T-helper 1 cell treated with Interleukin-12 subunit alpha and Interleukin-12 subunit beta and Interleukin-4 antibody, amounts not matched to agents 30 ng/mL and 1 ng/mL, for 36 hours (primary cell): ENCODE results near the gene DRD1. TPM values are rescaled to one million over a fixed set of nuclear protein-coding genes. Genes with fewer than 3 reads are reported as not detected.
"Not testable (repeated sequence)": the region's sequence is repeated elsewhere in the genome, so short reads cannot be mapped to it uniquely, and the experiment has no call there.

ENCODE experiments used
- intact Hi-C: fragments of 100-400 bp; cut with micrococcal nuclease; formaldehyde crosslinking; loops from one replicate; pipeline ENCODE4 v1.15.1; 2024
- total RNA-seq: library from RNA; stranded (reverse); gene quantifications from 2 replicates; pipeline ENCODE4 v1.2.3, GENCODE V29; 2022

DRD1 gene
- total RNA-seq, 1 donor from 2014 or later = not detected

GRCh38 chr5:175436359-175436758 lies 7.6 kb downstream of the DRD1 start:
- intact Hi-C loops = no loop called here

GRCh38 chr5:175434800-175435199 lies 9.2 kb downstream of the DRD1 start:
- intact Hi-C loops = no loop called here

GRCh38 chr5:175427762-175428161 lies 16.2 kb downstream of the DRD1 start:
- intact Hi-C loops = no loop called here

GRCh38 chr5:175424594-175424993 lies 19.4 kb downstream of the DRD1 start:
- intact Hi-C loops = not testable (repeated sequence)

GRCh38 chr5:175422058-175422457 lies 21.9 kb downstream of the DRD1 start:
- intact Hi-C loops = no loop called here

- intact Hi-C loops = no loop called here
These were observed 23.6 kb downstream of the DRD1 start for GRCh38 chr5:175420383-175420782.

GRCh38 chr5:175418251-175418650 lies 25.7 kb downstream of the DRD1 start:
- intact Hi-C loops = no loop called here

- intact Hi-C loops = no loop called here
These were observed 26.6 kb downstream of the DRD1 start for GRCh38 chr5:175417384-175417783.

- intact Hi-C loops = no loop called here
These were observed 28.7 kb downstream of the DRD1 start for GRCh38 chr5:175415303-175415702.

GRCh38 chr5:175410926-175411325 lies 33.1 kb downstream of the DRD1 start:
- intact Hi-C loops = no loop called here

GRCh38 chr5:175406300-175406699 lies 37.7 kb downstream of the DRD1 start:
- intact Hi-C loops = no loop called here

- intact Hi-C loops = not testable (repeated sequence)
These were observed 46.2 kb downstream of the DRD1 start for GRCh38 chr5:175397590-175398297.

- intact Hi-C loops = not testable (repeated sequence)
These were observed 48.6 kb downstream of the DRD1 start for GRCh38 chr5:175395430-175395829.

GRCh38 chr5:175394601-175395000 lies 49.4 kb downstream of the DRD1 start:
- intact Hi-C loops = no loop called here

GRCh38 chr5:175393897-175394296 lies 50.1 kb downstream of the DRD1 start:
- intact Hi-C loops = no loop called here

GRCh38 chr5:175392236-175392635 lies 51.7 kb downstream of the DRD1 start:
- intact Hi-C loops = no loop called here

- intact Hi-C loops = no loop called here
These were observed 53.5 kb downstream of the DRD1 start for GRCh38 chr5:175390352-175391083.

Other genes with a start within 250 kb of the DRD1 start
- 194 and 195 TPM in 2 replicates for gene SFXN1, start 34.4 kb upstream of the DRD1 start, total RNA-seq
- 39.3 and 39.8 TPM in 2 replicates for gene HRH2, start 213.9 kb upstream of the DRD1 start, total RNA-seq